Trophoblast cell (in vitro differentiated cells and primary cell): ENCODE data around the gene IFNLR1.

Source experiments
- DNase-seq, 2 donors: peaks; one replicate each; pipeline ENCODE4 v3.0.0-alpha.2; 2016
- H2AFZ ChIP-seq: 2 replicates; pipeline ENCODE4 v1.6.1; 2013; ENCODE audit warnings: low read length, moderate library complexity, mild to moderate bottlenecking; ENCODE audit not compliant: insufficient read depth, poor library complexity
- H2AK5ac ChIP-seq: 2 replicates; pipeline ENCODE4 v1.6.1; 2013; ENCODE audit warnings: mild to moderate bottlenecking, low read length
- H2BK120ac ChIP-seq: 2 replicates; pipeline ENCODE4 v1.6.1; 2013; ENCODE audit warnings: low read length, mild to moderate bottlenecking, moderate library complexity; ENCODE audit not compliant: insufficient read depth, poor library complexity
- H2BK12ac ChIP-seq: 2 replicates; pipeline ENCODE4 v1.6.1; 2013; ENCODE audit warnings: mild to moderate bottlenecking, low read length, moderate library complexity
- H2BK5ac ChIP-seq: 2 replicates; pipeline ENCODE4 v1.6.1; 2013; ENCODE audit warnings: low read length, low read depth, moderate library complexity, mild to moderate bottlenecking; ENCODE audit not compliant: poor library complexity
- H3K14ac ChIP-seq: 2 replicates; pipeline ENCODE4 v1.6.1; 2013; ENCODE audit warnings: mild to moderate bottlenecking, low read length
- H3K18ac ChIP-seq: 2 replicates; pipeline ENCODE4 v1.6.1; 2013; ENCODE audit warnings: mild to moderate bottlenecking, low read length
- H3K23ac ChIP-seq: 2 replicates; pipeline ENCODE4 v1.6.1; 2013; ENCODE audit warnings: low read length
- H3K27ac ChIP-seq: 2 replicates; pipeline ENCODE4 v1.5.1; 2013; ENCODE audit warnings: low read depth, mild to moderate bottlenecking, inconsistent platforms, low read length, moderate library complexity
- H3K27me3 ChIP-seq: 2 replicates; pipeline ENCODE4 v1.6.1; 2013; ENCODE audit warnings: inconsistent platforms, mild to moderate bottlenecking, low read length, moderate library complexity; ENCODE audit not compliant: insufficient read depth
- H3K36me3 ChIP-seq, 2 experiments: 1 replicate in 1 of 2; 2 replicates in 1 of 2; pipeline ENCODE4 v1.6.1; 2013; ENCODE audit warnings: low read length in 2 of 2, mild to moderate bottlenecking in 2 of 2, moderate library complexity in 1 of 2; ENCODE audit not compliant: insufficient read depth in 2 of 2, control insufficient read depth in 1 of 2
- H3K4ac ChIP-seq: 2 replicates; pipeline ENCODE4 v1.6.1; 2013; ENCODE audit warnings: low read depth, mild to moderate bottlenecking, low read length, moderate library complexity
- H3K4me1 ChIP-seq, 2 experiments: 1 replicate in 1 of 2; 2 replicates in 1 of 2; pipeline ENCODE4 v1.6.1; 2013; ENCODE audit warnings: low read length in 2 of 2, mild to moderate bottlenecking in 2 of 2, moderate library complexity in 1 of 2; ENCODE audit not compliant: insufficient read depth in 2 of 2, control insufficient read depth in 1 of 2
- H3K4me2 ChIP-seq: 2 replicates; pipeline ENCODE4 v1.6.1; 2013; ENCODE audit warnings: inconsistent platforms, mild to moderate bottlenecking, low read length, moderate library complexity
- H3K4me3 ChIP-seq: 2 replicates; pipeline ENCODE4 v1.5.1; 2013; ENCODE audit warnings: mild to moderate bottlenecking, low read depth, low read length, inconsistent platforms
- H3K79me1 ChIP-seq: one replicate; pipeline ENCODE4 v1.6.1; 2013; ENCODE audit warnings: low read length
- H3K79me2 ChIP-seq: 2 replicates; pipeline ENCODE4 v1.6.1; 2013; ENCODE audit warnings: low read length, mild to moderate bottlenecking; ENCODE audit not compliant: control insufficient read depth, insufficient read depth, poor library complexity
- H3K9ac ChIP-seq: 2 replicates; pipeline ENCODE4 v1.6.1; 2013; ENCODE audit warnings: mild to moderate bottlenecking, low read length
- H3K9me3 ChIP-seq: 2 replicates; pipeline ENCODE4 v1.6.1; 2013; ENCODE audit warnings: low read depth, mild to moderate bottlenecking, control low read depth, inconsistent platforms, low read length; ENCODE audit not compliant: insufficient read depth
- H4K12ac ChIP-seq: 2 replicates; pipeline ENCODE4 v1.6.1; 2013; ENCODE audit warnings: low read depth, mild to moderate bottlenecking, low read length, moderate library complexity
- H4K8ac ChIP-seq: 2 replicates; pipeline ENCODE4 v1.6.1; 2013; ENCODE audit warnings: low read depth, mild to moderate bottlenecking, low read length, moderate library complexity
- H4K91ac ChIP-seq: one replicate; pipeline ENCODE4 v1.6.1; 2013; ENCODE audit warnings: low read depth, mild to moderate bottlenecking, low read length, moderate library complexity
- WGBS: extraction: QIAGEN DNeasy Blood & Tissue Kit; methylation state at CpG from one replicate; pipeline ENCODE4 v1.1.7; 2013; ENCODE audit warnings: missing lambda C conversion rate; ENCODE audit not compliant: insufficient read length, insufficient coverage; ENCODE audit errors: extremely low coverage; 5-methylcytosine and 5-hydroxymethylcytosine counted together

The IFNLR1 gene

GRCh38 chr1:24139222-24139489 is 47.9 kb downstream of the IFNLR1 start:
- H4K8ac ChIP-seq, result no peak overlapping the region
- no peak overlapping the region for H3K14ac ChIP-seq
- H3K4me2 ChIP-seq, result no peak overlapping the region
- no peak overlapping the region for H3K27ac ChIP-seq
- H3K27me3 ChIP-seq, result no peaks in the 10 kb centered on the region
- no peak overlapping the region for H3K9ac ChIP-seq
- H4K12ac ChIP-seq, result no peak overlapping the region
- H3K18ac ChIP-seq, result no peak overlapping the region
- H3K4me3 ChIP-seq, result no peak overlapping the region
- no peaks in the 10 kb centered on the region for H3K36me3 ChIP-seq
- no peaks in the 10 kb centered on the region for H3K9me3 ChIP-seq
- H2BK12ac ChIP-seq, result no peak overlapping the region
- H3K79me1 ChIP-seq, result no peaks in the 10 kb centered on the region
- no peak overlapping the region for H2BK120ac ChIP-seq
- H3K4me1 ChIP-seq, result peaks cover 0 to 4% of the 10 kb centered on the region in 2 experiments
- no peak overlapping the region for H3K4ac ChIP-seq
- DNase-seq, result no peak
- H3K79me2 ChIP-seq, result no peaks in the 10 kb centered on the region
- no peak overlapping the region for H3K23ac ChIP-seq
- no peak overlapping the region for H2AK5ac ChIP-seq
- no CpG with 5 or more reads among the region's 2 CpGs for WGBS
- H2AFZ ChIP-seq, result no peak overlapping the region
- no peak overlapping the region for H2BK5ac ChIP-seq
- H4K91ac ChIP-seq, result no peak overlapping the region

- H3K23ac ChIP-seq, result no peak overlapping the region
- H3K4me1 ChIP-seq, result peaks cover 0 to 4% of the 10 kb centered on the region in 2 experiments
- no peak for DNase-seq
- no peak overlapping the region for H3K4ac ChIP-seq
- H3K4me2 ChIP-seq, result no peak overlapping the region
- H3K14ac ChIP-seq, result no peak overlapping the region
- no peak overlapping the region for H2AK5ac ChIP-seq
- H3K27ac ChIP-seq, result no peak overlapping the region
- H2BK5ac ChIP-seq, result no peak overlapping the region
- H4K8ac ChIP-seq, result no peak overlapping the region
- no peaks in the 10 kb centered on the region for H3K79me1 ChIP-seq
- no peak overlapping the region for H2BK120ac ChIP-seq
- H3K36me3 ChIP-seq, result no peaks in the 10 kb centered on the region
- H3K27me3 ChIP-seq, result no peaks in the 10 kb centered on the region
- no CpG with 5 or more reads among the region's 13 CpGs for WGBS
- no peak overlapping the region for H4K91ac ChIP-seq
- H3K79me2 ChIP-seq, result no peaks in the 10 kb centered on the region
- no peak overlapping the region for H3K18ac ChIP-seq
- H4K12ac ChIP-seq, result no peak overlapping the region
- H3K4me3 ChIP-seq, result no peak overlapping the region
- H2AFZ ChIP-seq, result no peak overlapping the region
- H3K9me3 ChIP-seq, result no peaks in the 10 kb centered on the region
- H3K9ac ChIP-seq, result no peak overlapping the region
- no peak overlapping the region for H2BK12ac ChIP-seq
These were observed 48.4 kb downstream of the IFNLR1 start for GRCh38 chr1:24138476-24139221.

- no peak overlapping the region for H4K91ac ChIP-seq
- no peaks in the 10 kb centered on the region for H3K9me3 ChIP-seq
- no peak overlapping the region for H2BK5ac ChIP-seq
- H3K4ac ChIP-seq, result no peak overlapping the region
- no peaks in the 10 kb centered on the region for H3K79me2 ChIP-seq
- H2BK12ac ChIP-seq, result no peak overlapping the region
- WGBS, result no CpG with 5 or more reads among the region's 15 CpGs
- no peak overlapping the region for H2AFZ ChIP-seq
- no peak overlapping the region for H3K9ac ChIP-seq
- no peaks in the 10 kb centered on the region for H3K79me1 ChIP-seq
- no peak overlapping the region for H3K4me3 ChIP-seq
- peaks cover 0 to 4% of the 10 kb centered on the region in 2 experiments for H3K4me1 ChIP-seq
- no peak overlapping the region for H4K8ac ChIP-seq
- no peak overlapping the region for H3K4me2 ChIP-seq
- no peak overlapping the region for H3K27ac ChIP-seq
- H3K27me3 ChIP-seq, result no peaks in the 10 kb centered on the region
- no peak overlapping the region for H3K14ac ChIP-seq
- no peaks in the 10 kb centered on the region for H3K36me3 ChIP-seq
- H4K12ac ChIP-seq, result no peak overlapping the region
- no peak overlapping the region for H2AK5ac ChIP-seq
- no peak overlapping the region for H3K23ac ChIP-seq
- H2BK120ac ChIP-seq, result no peak overlapping the region
- DNase-seq, result no peak
- no peak overlapping the region for H3K18ac ChIP-seq
These were observed 50.0 kb downstream of the IFNLR1 start for GRCh38 chr1:24136956-24137539.

GRCh38 chr1:24134376-24134775 is 52.7 kb downstream of the IFNLR1 start:
- Histone ChIP-seq H2AFZ (no peak overlapping the region), H3K27ac (no peak overlapping the region), H2BK12ac (no peak overlapping the region), H4K12ac (no peak overlapping the region), H4K91ac (no peak overlapping the region), H3K4me1 (peaks cover 0 to 4% of the 10 kb centered on the region in 2 experiments), H2BK5ac (no peak overlapping the region), H2AK5ac (no peak overlapping the region), H3K23ac (no peak overlapping the region), H2BK120ac (no peak overlapping the region), H3K18ac (no peak overlapping the region), H3K79me1 (no peaks in the 10 kb centered on the region), H3K9me3 (no peaks in the 10 kb centered on the region), H3K9ac (no peak overlapping the region), H3K27me3 (no peaks in the 10 kb centered on the region), H3K4ac (no peak overlapping the region), H3K79me2 (no peaks in the 10 kb centered on the region), H4K8ac (no peak overlapping the region), H3K36me3 (no peaks in the 10 kb centered on the region), H3K4me3 (no peak overlapping the region), H3K14ac (no peak overlapping the region), H3K4me2 (no peak overlapping the region)
- DNase-seq, result no peak
- WGBS, result no CpG with 5 or more reads among the region's 3 CpGs
